ENCODE data around the gene TMEM212.

TMEM212 gene

GRCh38 chr3:171842864-171843518 lies at the start of gene TMEM212:
TSS of gene TMEM212 (plus strand) at chr3:171843349. CDS start at chr3:171843384, 35 bp downstream.
- in situ Hi-C loops (cut with MboI; ENCODE audit: low sequenced_read_pairs): no loop called here

- in situ Hi-C loops (cut with MboI; ENCODE audit: low sequenced_read_pairs): no loop called here
Observed at GRCh38 chr3:171796625-171797264, 46.4 kb upstream of the TMEM212 start.

GRCh38 chr3:171797265-171797679 lies 45.9 kb upstream of the TMEM212 start:
- in situ Hi-C loops (cut with MboI; ENCODE audit: low sequenced_read_pairs): no loop called here

GRCh38 chr3:171797873-171798272 lies 45.3 kb upstream of the TMEM212 start:
- in situ Hi-C loops (cut with MboI; ENCODE audit: low sequenced_read_pairs): no loop called here

DNA sequence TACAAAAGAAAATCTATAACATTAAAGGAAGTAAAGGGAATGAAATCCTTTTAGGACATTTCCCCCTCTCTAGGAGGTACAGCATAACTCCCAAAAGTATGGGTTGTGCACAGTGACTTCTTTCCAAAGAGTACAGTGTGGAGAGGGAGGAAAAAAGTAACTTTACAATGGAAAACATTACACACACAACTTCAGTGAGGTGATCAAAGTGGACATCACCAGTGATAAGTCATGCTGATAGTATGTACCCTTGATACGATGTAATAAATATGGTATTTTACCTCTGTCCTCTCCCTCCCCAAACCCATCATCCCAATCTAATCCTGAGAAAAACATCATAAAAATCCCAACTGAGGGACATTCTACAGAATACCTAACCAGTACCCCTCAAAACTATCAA lies 43.6 kb upstream of the TMEM212 start:
- in situ Hi-C loops (cut with MboI; ENCODE audit: low sequenced_read_pairs): no loop called here

GRCh38 chr3:171801738-171802589 lies 41.2 kb upstream of the TMEM212 start:
- in situ Hi-C loops (cut with MboI; ENCODE audit: low sequenced_read_pairs): no loop called here

DNA sequence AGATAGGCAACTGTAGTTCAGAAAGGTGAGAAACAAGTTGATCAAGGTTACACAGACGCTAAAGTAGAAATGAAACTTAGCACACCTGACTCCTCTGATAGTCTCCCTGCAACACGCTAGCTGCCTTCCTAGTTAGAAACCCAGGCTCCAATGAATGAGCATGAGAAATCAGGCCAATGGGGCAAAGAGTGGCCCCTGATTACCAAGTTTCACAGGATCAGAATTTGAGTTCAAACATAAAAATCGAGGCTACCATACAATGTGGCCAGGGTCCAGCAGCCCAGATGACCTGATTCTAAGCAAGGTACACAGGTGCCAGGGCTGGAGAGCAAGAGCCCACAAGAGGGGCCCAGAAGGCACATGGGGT lies 40.6 kb upstream of the TMEM212 start:
- in situ Hi-C loops (cut with MboI; ENCODE audit: low sequenced_read_pairs): no loop called here

DNA sequence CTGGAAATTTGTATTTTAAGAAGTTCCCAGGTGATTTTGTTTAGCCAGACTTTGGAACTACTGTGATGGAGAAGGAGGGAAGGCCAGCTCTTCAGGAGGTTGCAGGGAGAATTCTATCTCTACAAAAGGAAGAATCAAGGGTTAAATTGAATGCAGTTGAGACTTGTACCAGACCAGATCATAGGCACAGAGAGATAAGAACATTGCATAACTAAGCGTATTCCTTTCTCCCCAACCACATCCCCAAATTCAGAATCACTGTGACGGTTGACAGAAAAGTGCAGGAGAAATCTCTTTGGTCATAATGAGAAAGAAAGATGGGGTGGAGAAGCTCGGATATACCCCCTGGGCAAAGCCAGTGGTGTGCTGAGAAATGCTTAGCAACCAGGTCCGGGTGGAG lies 40.1 kb upstream of the TMEM212 start:
- in situ Hi-C loops (cut with MboI; ENCODE audit: low sequenced_read_pairs): no loop called here

- in situ Hi-C loops (cut with MboI; ENCODE audit: low sequenced_read_pairs): no loop called here
Observed at GRCh38 chr3:171804618-171805389, 38.3 kb upstream of the TMEM212 start.

- in situ Hi-C loops (cut with MboI; ENCODE audit: low sequenced_read_pairs): no loop called here
Observed at GRCh38 chr3:171805687-171806086, 37.5 kb upstream of the TMEM212 start.

- in situ Hi-C loops (cut with MboI; ENCODE audit: low sequenced_read_pairs): no loop called here
Observed at GRCh38 chr3:171806200-171807128, 36.7 kb upstream of the TMEM212 start.

GRCh38 chr3:171807129-171807675 lies 35.9 kb upstream of the TMEM212 start:
- in situ Hi-C loops (cut with MboI; ENCODE audit: low sequenced_read_pairs): no loop called here

DNA sequence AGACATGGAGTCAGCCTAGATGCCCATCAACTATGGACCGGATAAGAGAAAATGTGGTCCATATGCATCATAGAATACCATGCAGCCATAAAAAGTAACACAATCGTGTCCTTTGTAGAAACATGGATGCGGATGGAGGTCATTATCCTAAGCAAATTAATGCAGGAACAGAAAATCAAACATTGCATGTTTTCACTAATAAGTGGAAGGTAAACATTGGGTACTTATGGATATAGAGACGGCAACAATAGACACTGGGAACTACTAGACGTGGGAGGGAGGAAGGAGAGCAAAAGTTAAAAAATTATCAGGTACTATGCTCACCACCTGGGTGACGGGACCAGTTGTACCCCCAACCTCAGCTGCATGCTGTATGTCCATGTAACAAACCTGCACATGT lies 35.3 kb upstream of the TMEM212 start:
- in situ Hi-C loops (cut with MboI; ENCODE audit: low sequenced_read_pairs): no loop called here

DNA sequence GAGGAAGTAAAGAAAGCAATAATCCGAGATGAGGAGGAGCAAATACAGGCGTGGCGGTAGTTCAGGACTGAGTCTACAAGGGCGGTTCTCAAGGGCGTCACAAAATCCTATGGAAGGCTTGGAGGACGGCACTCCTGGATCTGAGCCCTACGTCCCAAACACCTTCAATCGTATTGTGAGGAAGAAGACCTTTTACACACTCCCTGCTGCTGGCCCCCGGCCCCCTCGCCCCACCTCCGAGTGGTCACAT lies 33.6 kb upstream of the TMEM212 start:
- in situ Hi-C loops (cut with MboI; ENCODE audit: low sequenced_read_pairs): no loop called here

GRCh38 chr3:171809861-171810628 lies 33.1 kb upstream of the TMEM212 start, which contains the start of gene PLD1:
TSS of gene PLD1 (minus strand) at chr3:171810483. CDS start at chr3:171738051, 72,432 bp downstream.
- in situ Hi-C loops (cut with MboI; ENCODE audit: low sequenced_read_pairs): no loop called here

- in situ Hi-C loops (cut with MboI; ENCODE audit: low sequenced_read_pairs): no loop called here
Observed at GRCh38 chr3:171810629-171811294, 32.4 kb upstream of the TMEM212 start.

DNA sequence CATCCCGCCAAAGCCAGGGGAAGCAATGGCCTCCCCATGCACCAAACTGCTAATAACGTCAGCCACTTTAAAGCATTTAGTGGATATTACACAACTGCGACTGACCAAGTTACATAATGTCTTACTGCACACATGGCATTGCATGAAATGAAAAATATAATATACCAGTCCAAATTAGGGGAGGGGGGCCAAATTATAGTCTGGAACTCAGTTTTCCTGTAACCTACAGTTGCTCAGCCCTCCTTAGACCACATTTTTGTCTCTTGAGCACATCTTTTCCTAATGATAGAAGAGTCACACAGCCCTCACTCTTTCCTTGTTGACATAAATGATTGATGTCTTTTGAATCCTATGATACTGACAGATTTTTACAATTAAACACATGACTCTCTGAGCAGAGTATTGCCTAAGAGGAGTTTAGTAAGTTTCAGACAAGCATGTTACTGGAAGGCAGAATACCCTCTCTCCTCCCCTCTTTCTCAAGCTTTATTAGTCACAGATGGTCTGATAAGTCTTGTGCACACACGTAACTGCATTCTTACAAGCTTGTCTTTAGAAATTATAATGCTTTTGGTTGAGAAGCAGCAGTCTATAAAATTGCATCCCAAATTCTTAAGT lies 31.7 kb upstream of the TMEM212 start:
- in situ Hi-C loops (cut with MboI; ENCODE audit: low sequenced_read_pairs): no loop called here

GRCh38 chr3:171811913-171812335 lies 31.2 kb upstream of the TMEM212 start:
- in situ Hi-C loops (cut with MboI; ENCODE audit: low sequenced_read_pairs): no loop called here

Measured in HL-60/S4 treated with phorbol 12-myristate 13-acetate at 8.2 ng/mL for 4 days and 3 days (cell line).